K562 (cell line): Measurements from ENCODE around the gene PCID2. TPM values are rescaled to one million over a fixed set of nuclear protein-coding genes. Genes with fewer than 3 reads are reported as not detected.

ENCODE experiments used
- BCLAF1 ChIP-seq, 2 experiments: fragments of 450-650 bp in 1 of 2; IDR thresholded peaks; 2 replicates each; pipeline ENCODE4 v1.6.1; 2011 to 2017; ENCODE audit warnings: low read depth in 2 of 2, antibody characterized with exemption in 1 of 2, borderline replicate concordance in 1 of 2, low read length in 1 of 2, mild to moderate bottlenecking in 1 of 2, mixed read lengths in 1 of 2; ENCODE audit not compliant: control insufficient read depth in 1 of 2
- CREB1 ChIP-seq, 2 experiments: sonication (generic) in 1 of 2; formaldehyde crosslinking in 1 of 2; IDR thresholded peaks; 2 replicates each; pipeline versions ENCODE4 v1.6.1 to v1.8.0; 2012 to 2022; ENCODE audit warnings: inconsistent platforms in 1 of 2, mild to moderate bottlenecking in 1 of 2, missing genetic modification reagents in 1 of 2, moderate library complexity in 1 of 2
- HNRNPLL ChIP-seq: fragments of 200-400 bp; formaldehyde crosslinking; IDR thresholded peaks from 2 replicates; pipeline ENCODE4 v1.6.1; 2017; ENCODE audit warnings: low read length, low read depth, mild to moderate bottlenecking; ENCODE audit not compliant: poor library complexity, severe bottlenecking
- PHB2 ChIP-seq: fragments of 450-650 bp; IDR thresholded peaks from 2 replicates; pipeline ENCODE4 v1.6.1; 2017; ENCODE audit warnings: low read depth
- PHF8 ChIP-seq: fragments of 200-600 bp; sonication (generic); IDR thresholded peaks from 2 replicates; pipeline ENCODE4 v1.6.1; 2012; ENCODE audit warnings: mixed run types, mild to moderate bottlenecking, inconsistent platforms, low read length, moderate library complexity, borderline replicate concordance
- SNIP1 ChIP-seq: fragments of 450-650 bp; IDR thresholded peaks from 2 replicates; pipeline ENCODE4 v1.7.1; 2017; ENCODE audit warnings: low read depth, mild to moderate bottlenecking
- TEAD4 ChIP-seq, 2 experiments: sonication (generic) in 1 of 2; formaldehyde crosslinking in 1 of 2; IDR thresholded peaks; 2 replicates each; pipeline versions ENCODE4 v1.6.1 to v1.8.0; 2012 to 2022; ENCODE audit warnings: borderline replicate concordance in 1 of 2, inconsistent platforms in 1 of 2, low read length in 1 of 2, mild to moderate bottlenecking in 1 of 2, missing genetic modification reagents in 1 of 2
- polyA plus RNA-seq, 8 experiments: library from polyadenylated mRNA; depleted of rRNA in 4 of 8; stranded (reverse) in 5 of 8; unstranded in 3 of 8; fragments of >200 nt; fragmentation: Nextera tagmentation in 2 of 8; fragmentation: Illumina TruSeq in 1 of 8; extraction: Ambion mirVana in 2 of 8; extraction: Trizol in 1 of 8; gene quantifications; 2 replicates each; pipeline versions ENCODE4 v1.2.1 to v1.2.3, GENCODE V29; 2011 to 2014; ENCODE audit warnings: inconsistent platforms in 1 of 8, missing spikeins in 1 of 8
- total RNA-seq, 7 experiments: library from RNA; depleted of rRNA in 6 of 7; stranded (reverse); fragments of >200 nt in 6 of 7; fragmentation: Illumina TruSeq in 2 of 7; extraction: Trizol in 2 of 7; gene quantifications; 2 replicates each; pipeline versions ENCODE4 v1.2.1 to v1.2.3, GENCODE V29; 2011 to 2021; ENCODE audit warnings: low replicate concordance in 1 of 7
- TF ChIP-seq, protein P1 (sequence below), 2 experiments: fragments of 450-650 bp in 1 of 2; sonication (generic) in 1 of 2; formaldehyde crosslinking in 1 of 2; IDR thresholded peaks; 2 replicates each; pipeline versions ENCODE4 v1.7.1 to v1.9.0; 2016 to 2022; ENCODE audit warnings: inconsistent platforms in 1 of 2, mild to moderate bottlenecking in 1 of 2, missing genetic modification reagents in 1 of 2

PCID2 gene
- total and polyA plus RNA-seq, 9 of the 15 experiments (the other 6 are each of a cell fraction or from before 2014, with no cell fraction given): 39.6 to 117 (median 59.6) TPM

- no peak for TF ChIP-seq TEAD4 (IDR thresholded peaks at IDR 0.05; ENCODE audit: low read length)
- TF ChIP-seq TEAD4 (CRISPR knock-in tag; IDR thresholded peaks at IDR 0.05; ENCODE audit: borderline replicate concordance): no peak
- TF ChIP-seq, protein P1, sequence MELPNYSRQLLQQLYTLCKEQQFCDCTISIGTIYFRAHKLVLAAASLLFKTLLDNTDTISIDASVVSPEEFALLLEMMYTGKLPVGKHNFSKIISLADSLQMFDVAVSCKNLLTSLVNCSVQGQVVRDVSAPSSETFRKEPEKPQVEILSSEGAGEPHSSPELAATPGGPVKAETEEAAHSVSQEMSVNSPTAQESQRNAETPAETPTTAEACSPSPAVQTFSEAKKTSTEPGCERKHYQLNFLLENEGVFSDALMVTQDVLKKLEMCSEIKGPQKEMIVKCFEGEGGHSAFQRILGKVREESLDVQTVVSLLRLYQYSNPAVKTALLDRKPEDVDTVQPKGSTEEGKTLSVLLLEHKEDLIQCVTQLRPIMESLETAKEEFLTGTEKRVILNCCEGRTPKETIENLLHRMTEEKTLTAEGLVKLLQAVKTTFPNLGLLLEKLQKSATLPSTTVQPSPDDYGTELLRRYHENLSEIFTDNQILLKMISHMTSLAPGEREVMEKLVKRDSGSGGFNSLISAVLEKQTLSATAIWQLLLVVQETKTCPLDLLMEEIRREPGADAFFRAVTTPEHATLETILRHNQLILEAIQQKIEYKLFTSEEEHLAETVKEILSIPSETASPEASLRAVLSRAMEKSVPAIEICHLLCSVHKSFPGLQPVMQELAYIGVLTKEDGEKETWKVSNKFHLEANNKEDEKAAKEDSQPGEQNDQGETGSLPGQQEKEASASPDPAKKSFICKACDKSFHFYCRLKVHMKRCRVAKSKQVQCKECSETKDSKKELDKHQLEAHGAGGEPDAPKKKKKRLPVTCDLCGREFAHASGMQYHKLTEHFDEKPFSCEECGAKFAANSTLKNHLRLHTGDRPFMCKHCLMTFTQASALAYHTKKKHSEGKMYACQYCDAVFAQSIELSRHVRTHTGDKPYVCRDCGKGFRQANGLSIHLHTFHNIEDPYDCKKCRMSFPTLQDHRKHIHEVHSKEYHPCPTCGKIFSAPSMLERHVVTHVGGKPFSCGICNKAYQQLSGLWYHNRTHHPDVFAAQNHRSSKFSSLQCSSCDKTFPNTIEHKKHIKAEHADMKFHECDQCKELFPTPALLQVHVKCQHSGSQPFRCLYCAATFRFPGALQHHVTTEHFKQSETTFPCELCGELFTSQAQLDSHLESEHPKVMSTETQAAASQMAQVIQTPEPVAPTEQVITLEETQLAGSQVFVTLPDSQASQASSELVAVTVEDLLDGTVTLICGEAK (IDR thresholded peaks at IDR 0.05): peak; percentile 97
- TF ChIP-seq, protein P1 (CRISPR knock-in tag; IDR thresholded peaks at IDR 0.05): no peak
- no peak for TF ChIP-seq SNIP1
- no peak for TF ChIP-seq PHB2
- TF ChIP-seq BCLAF1 (IDR thresholded peaks at IDR 0.05; ENCODE audit: borderline replicate concordance in 1 of 2, control insufficient read depth in 1 of 2, low read depth in 2 of 2, low read length in 1 of 2): 0 out of 4 replicates have a peak, but pooled peaks of 1 of the 2 experiments have one; percentile 81
- TF ChIP-seq HNRNPLL: peak; percentile 90
- peak; percentile 68; the same call in 1 of the 2 replicates for TF ChIP-seq PHF8
- TF ChIP-seq CREB1 (IDR thresholded peaks at IDR 0.05): peak; percentile 89
- peak; percentile 94 for TF ChIP-seq CREB1 (CRISPR knock-in tag; IDR thresholded peaks at IDR 0.05)
Measured at GRCh38 chr13:113208421-113209335, at the start of gene PCID2 (continued).
